ENCODE measurements around the gene SIGLEC7.

DNA sequence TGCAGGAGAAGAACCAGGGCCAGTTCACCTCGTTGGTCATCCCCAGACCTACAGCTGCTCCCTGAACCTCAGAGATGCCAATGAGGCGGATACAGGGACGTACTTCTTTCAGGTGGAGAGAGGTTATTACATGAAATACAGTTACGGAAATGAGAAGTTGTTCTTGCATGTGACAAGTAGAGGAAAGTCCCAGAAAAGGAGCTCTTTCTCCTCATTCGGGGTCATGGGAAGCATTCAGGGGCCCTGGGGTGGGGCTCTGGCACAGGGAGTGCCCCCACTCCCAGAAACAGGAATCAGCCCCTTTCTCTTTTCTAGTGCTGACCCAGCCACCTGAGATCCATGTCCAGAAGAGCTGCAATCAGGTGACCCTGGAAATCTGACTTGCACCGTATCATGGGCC, 21.9 kb upstream of the SIGLEC7 start:
- TF ChIP-seq CTCF (IDR thresholded peaks at IDR 0.05; ENCODE audit: low read depth, low read length) = no peak
- TF ChIP-seq POLR2A (IDR thresholded peaks at IDR 0.05; ENCODE audit: extremely low read depth, insufficient read length) = no peak
- TF ChIP-seq, protein P1, sequence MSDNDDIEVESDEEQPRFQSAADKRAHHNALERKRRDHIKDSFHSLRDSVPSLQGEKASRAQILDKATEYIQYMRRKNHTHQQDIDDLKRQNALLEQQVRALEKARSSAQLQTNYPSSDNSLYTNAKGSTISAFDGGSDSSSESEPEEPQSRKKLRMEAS (IDR thresholded peaks at IDR 0.05; ENCODE audit: low read depth, low read length) = no peak
- TF ChIP-seq MYC (IDR thresholded peaks at IDR 0.05; ENCODE audit: low read depth, low read length) = no peak

All from NB4 (cell line).